A549 (cell line): ENCODE results near the gene IDUA.

Experiments used
- CHD4 ChIP-seq: fragments of 200-600 bp; sonication (generic); IDR thresholded peaks from 2 replicates; pipeline ENCODE4 v1.6.1; 2016; ENCODE audit warnings: antibody characterized with exemption, mild to moderate bottlenecking, borderline replicate concordance
- CTCF ChIP-seq: fragments of >200 bp; sonication (Bioruptor Twin); formaldehyde crosslinking; IDR thresholded peaks from 3 replicates; pipeline ENCODE4 v1.5.1; 2016
- ELK1 ChIP-seq: fragments of 150-350 bp; IDR thresholded peaks from 2 replicates; pipeline ENCODE4 v1.6.1; 2014; ENCODE audit warnings: low read depth, mild to moderate bottlenecking, low read length
- EP300 ChIP-seq, 2 experiments: fragments of >200 bp; sonication (Bioruptor Twin); formaldehyde crosslinking; IDR thresholded peaks; 2 replicates in 1 of 2; 3 replicates in 1 of 2; pipeline ENCODE4 v1.6.1; 2016 to 2017
- HOXB5 ChIP-seq: fragments of 250-450 bp; sonication (Bioruptor Pico); IDR thresholded peaks from 2 replicates; pipeline ENCODE4 v1.5.0; 2020; ENCODE audit warnings: mild to moderate bottlenecking, moderate library complexity
- NPAS2 ChIP-seq: fragments of 250-450 bp; sonication (Bioruptor Pico); IDR thresholded peaks from 2 replicates; pipeline ENCODE4 v1.8.0; 2022; ENCODE audit warnings: mild to moderate bottlenecking, moderate library complexity, borderline replicate concordance
- POLR2A ChIP-seq: IDR thresholded peaks from 2 replicates; pipeline ENCODE4 v1.6.1; 2012; ENCODE audit warnings: mild to moderate bottlenecking, low read length
- SMC3 ChIP-seq: fragments of >200 bp; sonication (Bioruptor Twin); formaldehyde crosslinking; IDR thresholded peaks from 3 replicates; pipeline ENCODE4 v1.6.1; 2018; ENCODE audit warnings: inconsistent platforms
- USF2 ChIP-seq: fragments of 450-650 bp; IDR thresholded peaks from 2 replicates; pipeline ENCODE4 v1.6.1; 2014; ENCODE audit warnings: antibody characterized with exemption

- TF ChIP-seq CTCF: no peak
- no peak for TF ChIP-seq HOXB5 (CRISPR knock-in tag)
- TF ChIP-seq POLR2A: no peak
- TF ChIP-seq CHD4: no peak
- TF ChIP-seq SMC3: no peak
- no peak for TF ChIP-seq ELK1
- no peak for TF ChIP-seq NPAS2 (CRISPR knock-in tag)
- TF ChIP-seq USF2: no peak
- no peak for TF ChIP-seq EP300 (IDR thresholded peaks at IDR 0.05)
Measured at GRCh38 chr4:965048-965765, 21.6 kb upstream of the IDUA start.
